Measurements from ENCODE around the gene IL10RB. TPM values are rescaled to one million over a fixed set of nuclear protein-coding genes. Genes with fewer than 3 reads are reported as not detected.

Gene IL10RB
- total and polyA plus RNA-seq, 4 donors, result 26.7 to 89.1 (median 42.9) TPM

GRCh38 chr21:33229784-33230544, 36.2 kb upstream of the IL10RB start, which contains the start of gene IFNAR2:
Gene IFNAR2, plus strand, starts transcription at chr21:33229938. Its CDS starts 11,985 bp downstream, at chr21:33241923.
- ATAC-seq (ENCODE audit: insufficient read depth, low FRiP score) (peak; percentile 96), DNase-seq (peak; percentile 77 to 86 (median 81))
- no peak for TF ChIP-seq CTCF (IDR thresholded peaks at IDR 0.05; ENCODE audit: control extremely low read depth, extremely low read depth)
- Histone ChIP-seq H3K4me1 (ENCODE audit: control insufficient read depth in 5 of 5, insufficient read depth in 5 of 5, low read length in 5 of 5) (peaks cover 0 to 15% (median 5%) of the 10 kb centered on the region in 5 donors), H3K9me3 (ENCODE audit: control insufficient read depth in 4 of 4, insufficient read depth in 3 of 4, low read length in 3 of 4) (no peaks in the 10 kb centered on the region), H3K27me3 (ENCODE audit: control insufficient read depth in 3 of 3, insufficient read depth in 3 of 3, low read length in 2 of 3) (no peaks in the 10 kb centered on the region), H3K9ac (ENCODE audit: insufficient read depth in 1 of 2, low read length in 2 of 2) (peak within 1 kb of the TSS; percentile 33 to 62), H3K36me3 (ENCODE audit: control insufficient read depth in 4 of 4, insufficient read depth in 4 of 4, low read length in 4 of 4) (no peaks in the 10 kb centered on the region), H3K27ac (ENCODE audit: low read depth in 1 of 2, low read length in 1 of 2) (peak within 1 kb of the TSS; percentile 98 to 100), H3K4me3 (peak within 1 kb of the TSS; percentile 77)
- 0 to 1% methylated on average over 65 to 95 of the region's 95 CpGs for WGBS, 2 donors

GRCh38 chr21:33230545-33231324, 35.4 kb upstream of the IL10RB start:
- Histone ChIP-seq H3K4me3 (peak overlapping the region; percentile 77), H3K9ac (ENCODE audit: insufficient read depth in 1 of 2, low read length in 2 of 2) (peak overlapping the region; percentile 33 to 61), H3K4me1 (ENCODE audit: control insufficient read depth in 5 of 5, insufficient read depth in 5 of 5, low read length in 5 of 5) (peaks cover 0 to 15% (median 7%) of the 10 kb centered on the region in 5 donors), H3K9me3 (ENCODE audit: control insufficient read depth in 4 of 4, insufficient read depth in 3 of 4, low read length in 3 of 4) (no peaks in the 10 kb centered on the region), H3K27ac (ENCODE audit: low read depth in 1 of 2, low read length in 1 of 2) (peak overlapping the region; percentile 98 to 100), H3K36me3 (ENCODE audit: control insufficient read depth in 4 of 4, insufficient read depth in 4 of 4, low read length in 4 of 4) (no peaks in the 10 kb centered on the region), H3K27me3 (ENCODE audit: control insufficient read depth in 3 of 3, insufficient read depth in 3 of 3, low read length in 2 of 3) (no peaks in the 10 kb centered on the region)
- ATAC-seq (ENCODE audit: insufficient read depth, low FRiP score) (peak; percentile 35), DNase-seq (peak; percentile 47 to 63 (median 52))
- 1 to 2% methylated on average over 30 of the region's 30 CpGs for WGBS, 2 donors
- no peak for TF ChIP-seq CTCF (IDR thresholded peaks at IDR 0.05; ENCODE audit: control extremely low read depth, extremely low read depth)

GRCh38 chr21:33231526-33231925, 34.6 kb upstream of the IL10RB start:
- Histone ChIP-seq H3K36me3 (ENCODE audit: control insufficient read depth in 4 of 4, insufficient read depth in 4 of 4, low read length in 4 of 4) (no peaks in the 10 kb centered on the region), H3K9me3 (ENCODE audit: control insufficient read depth in 4 of 4, insufficient read depth in 3 of 4, low read length in 3 of 4) (no peaks in the 10 kb centered on the region), H3K4me1 (ENCODE audit: control insufficient read depth in 5 of 5, insufficient read depth in 5 of 5, low read length in 5 of 5) (peaks cover 0 to 15% (median 8%) of the 10 kb centered on the region in 5 donors), H3K4me3 (no peak overlapping the region), H3K27ac (ENCODE audit: low read depth in 1 of 2, low read length in 1 of 2) (no peak overlapping the region), H3K27me3 (ENCODE audit: control insufficient read depth in 3 of 3, insufficient read depth in 3 of 3, low read length in 2 of 3) (no peaks in the 10 kb centered on the region), H3K9ac (ENCODE audit: insufficient read depth in 1 of 2, low read length in 2 of 2) (no peak overlapping the region)
- DNase-seq (no peak), ATAC-seq (ENCODE audit: insufficient read depth, low FRiP score) (no peak)
- TF ChIP-seq CTCF (IDR thresholded peaks at IDR 0.05; ENCODE audit: control extremely low read depth, extremely low read depth), result no peak
- 61 to 74% methylated on average over 8 of the region's 8 CpGs for WGBS, 2 donors
